GM18868 (cell line): ENCODE measurements around the gene SRBD1.
A peak's percentile ranks its signal among the peaks of the same experiment; 100 is the strongest.

Experiments used
- ATAC-seq: cut with Tn5 transposase; IDR thresholded peaks from one replicate; pipeline ENCODE4 v1.9.1; 2021; ENCODE audit warnings: mild to moderate bottlenecking, moderate library complexity; ENCODE audit not compliant: unreplicated experiment

SRBD1 gene, protein sequence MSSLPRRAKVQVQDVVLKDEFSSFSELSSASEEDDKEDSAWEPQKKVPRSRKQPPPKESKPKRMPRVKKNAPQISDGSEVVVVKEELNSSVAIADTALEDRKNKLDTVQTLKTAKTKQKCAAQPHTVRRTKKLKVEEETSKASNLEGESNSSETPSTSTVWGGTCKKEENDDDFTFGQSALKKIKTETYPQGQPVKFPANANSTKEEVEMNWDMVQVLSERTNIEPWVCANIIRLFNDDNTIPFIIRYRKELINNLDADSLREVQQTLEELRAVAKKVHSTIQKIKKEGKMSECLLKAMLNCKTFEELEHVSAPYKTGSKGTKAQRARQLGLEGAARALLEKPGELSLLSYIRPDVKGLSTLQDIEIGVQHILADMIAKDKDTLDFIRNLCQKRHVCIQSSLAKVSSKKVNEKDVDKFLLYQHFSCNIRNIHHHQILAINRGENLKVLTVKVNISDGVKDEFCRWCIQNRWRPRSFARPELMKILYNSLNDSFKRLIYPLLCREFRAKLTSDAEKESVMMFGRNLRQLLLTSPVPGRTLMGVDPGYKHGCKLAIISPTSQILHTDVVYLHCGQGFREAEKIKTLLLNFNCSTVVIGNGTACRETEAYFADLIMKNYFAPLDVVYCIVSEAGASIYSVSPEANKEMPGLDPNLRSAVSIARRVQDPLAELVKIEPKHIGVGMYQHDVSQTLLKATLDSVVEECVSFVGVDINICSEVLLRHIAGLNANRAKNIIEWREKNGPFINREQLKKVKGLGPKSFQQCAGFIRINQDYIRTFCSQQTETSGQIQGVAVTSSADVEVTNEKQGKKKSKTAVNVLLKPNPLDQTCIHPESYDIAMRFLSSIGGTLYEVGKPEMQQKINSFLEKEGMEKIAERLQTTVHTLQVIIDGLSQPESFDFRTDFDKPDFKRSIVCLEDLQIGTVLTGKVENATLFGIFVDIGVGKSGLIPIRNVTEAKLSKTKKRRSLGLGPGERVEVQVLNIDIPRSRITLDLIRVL

DNA sequence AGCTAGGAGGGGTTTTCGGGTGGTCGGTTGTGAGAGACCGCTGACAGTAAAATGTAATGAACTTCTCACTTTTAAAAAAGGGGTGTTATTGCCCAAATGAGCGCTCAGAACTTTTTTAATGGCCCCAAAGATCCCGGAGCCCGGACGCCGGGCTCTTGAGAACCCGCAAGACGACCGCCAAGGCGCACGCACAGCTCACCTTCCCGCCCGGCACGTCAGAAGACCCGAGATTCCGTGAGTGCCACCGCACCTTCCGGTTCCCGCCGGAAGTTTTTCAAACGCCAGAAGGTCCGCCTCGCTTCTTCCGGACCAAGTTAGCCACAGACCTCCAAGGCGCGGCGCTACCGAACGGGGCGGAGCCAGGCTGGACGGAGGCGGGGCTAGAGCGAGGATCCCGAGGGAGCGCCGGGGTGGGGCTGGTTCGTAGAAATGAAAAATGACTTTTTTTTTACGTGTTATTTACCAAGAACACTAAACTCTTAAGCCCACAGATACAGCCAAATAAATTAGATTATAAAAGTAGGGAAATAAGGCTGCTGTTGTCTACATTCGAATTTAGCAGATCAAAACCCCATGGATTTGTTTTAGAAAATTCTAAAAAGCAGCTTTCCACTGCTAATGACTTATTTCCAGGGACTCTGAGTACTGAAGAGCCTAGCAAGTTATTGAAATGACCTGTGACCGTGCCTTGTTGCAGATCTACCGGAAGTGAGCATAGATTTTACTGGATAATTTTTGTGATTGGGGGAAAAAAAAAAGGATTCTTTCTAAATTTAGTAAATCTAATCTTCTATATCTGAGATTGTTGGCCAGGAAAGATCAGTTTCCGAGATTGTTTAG is at the start of gene SRBD1:
Gene SRBD1 (minus strand): TSS at position 248 of the 840 bp plus-strand sequence. CDS start 5,826 bp downstream, outside the sequence.
- ATAC-seq, result peak; percentile 90

DNA sequence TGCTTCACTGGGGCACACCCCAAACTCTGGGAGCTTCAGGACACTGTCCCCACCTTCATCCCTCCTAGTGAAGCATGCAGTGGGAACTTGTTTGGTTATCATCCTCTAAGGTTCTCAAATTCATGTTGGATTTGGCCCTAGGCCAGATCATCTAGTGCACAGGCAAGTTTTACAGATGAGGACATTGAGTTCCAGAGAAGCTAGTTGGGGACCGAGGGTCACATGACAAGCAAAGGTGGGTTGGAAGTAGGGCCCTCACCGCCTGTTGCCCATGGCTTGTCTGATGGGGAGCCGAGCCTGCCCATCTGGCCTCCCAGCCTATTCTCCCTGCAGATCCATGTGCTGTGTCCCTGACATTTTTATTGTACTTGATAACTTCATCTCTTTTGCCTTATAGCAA is 43.2 kb upstream of the SRBD1 start:
- no peak for ATAC-seq

DNA sequence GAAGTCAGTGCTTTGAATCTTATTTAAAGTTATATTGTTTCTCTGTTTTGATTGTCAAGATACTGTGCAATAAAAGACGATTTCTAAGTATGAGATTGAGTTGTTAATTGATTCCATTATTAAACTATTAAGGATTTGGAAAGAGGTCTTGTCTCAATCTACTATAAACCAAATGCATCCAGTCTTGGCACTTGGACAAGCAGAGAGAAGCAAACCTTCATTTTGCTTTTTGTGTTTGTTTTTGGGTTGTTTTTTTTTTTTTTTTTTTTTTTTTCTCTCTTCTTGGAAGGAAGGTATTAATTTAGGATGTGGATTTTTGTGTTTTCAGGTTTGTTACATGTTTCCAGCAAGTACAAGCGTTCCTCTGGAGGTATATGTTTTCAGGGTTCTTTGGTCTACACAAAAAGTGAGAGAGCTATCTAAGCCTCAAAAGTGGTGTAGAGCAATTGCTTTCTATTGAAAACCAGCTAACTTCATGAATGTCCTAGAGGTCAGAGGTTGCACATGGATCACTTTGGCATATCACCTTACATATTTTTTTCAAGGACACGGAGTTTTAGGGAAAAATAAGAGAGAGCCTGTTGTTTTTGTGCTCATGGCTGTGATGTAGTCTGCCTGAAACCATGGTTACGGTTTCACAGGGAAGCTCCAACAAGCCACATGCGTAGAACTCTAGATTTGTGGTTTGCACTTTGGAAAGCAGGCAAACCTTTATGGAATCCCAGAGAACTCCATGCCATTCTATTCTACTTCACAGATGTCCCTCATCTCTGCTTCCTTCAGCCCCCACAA is 42.3 kb upstream of the SRBD1 start:
- no peak for ATAC-seq

DNA sequence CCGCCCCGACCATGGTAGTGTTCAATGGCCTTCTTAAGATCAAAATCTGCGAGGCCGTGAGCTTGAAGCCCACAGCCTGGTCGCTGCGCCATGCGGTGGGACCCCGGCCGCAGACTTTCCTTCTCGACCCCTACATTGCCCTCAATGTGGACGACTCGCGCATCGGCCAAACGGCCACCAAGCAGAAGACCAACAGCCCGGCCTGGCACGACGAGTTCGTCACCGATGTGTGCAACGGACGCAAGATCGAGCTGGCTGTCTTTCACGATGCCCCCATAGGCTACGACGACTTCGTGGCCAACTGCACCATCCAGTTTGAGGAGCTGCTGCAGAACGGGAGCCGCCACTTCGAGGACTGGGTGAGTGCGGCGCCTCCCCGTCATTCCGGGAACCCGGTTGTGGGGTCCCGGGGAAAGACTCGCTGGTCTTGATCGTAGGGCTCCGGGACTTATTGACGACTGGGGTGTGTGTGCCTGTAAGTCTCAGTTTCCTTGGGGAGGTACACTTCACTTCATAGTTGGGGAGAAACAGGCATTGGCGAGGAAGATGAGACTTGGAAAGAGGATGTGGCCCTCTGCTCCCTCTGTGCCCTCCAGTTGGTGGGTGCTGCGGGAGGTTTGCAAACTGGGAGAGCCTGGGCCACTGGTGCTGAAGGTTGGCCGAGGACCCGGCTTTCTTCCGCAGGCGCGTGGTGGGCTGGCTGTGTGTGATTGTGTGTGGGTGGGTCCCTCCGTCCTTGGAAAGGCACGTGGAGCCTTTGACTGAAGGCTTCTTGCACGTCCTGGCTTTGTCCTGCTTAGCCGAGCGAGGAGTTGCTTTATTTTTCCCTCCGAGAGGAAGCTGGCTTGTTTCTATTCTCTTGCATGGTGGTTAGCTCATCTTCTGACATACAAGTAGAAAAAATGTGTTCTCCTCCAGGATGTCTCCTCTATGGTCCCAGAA is 41.3 kb upstream of the SRBD1 start:
- no peak for ATAC-seq

DNA sequence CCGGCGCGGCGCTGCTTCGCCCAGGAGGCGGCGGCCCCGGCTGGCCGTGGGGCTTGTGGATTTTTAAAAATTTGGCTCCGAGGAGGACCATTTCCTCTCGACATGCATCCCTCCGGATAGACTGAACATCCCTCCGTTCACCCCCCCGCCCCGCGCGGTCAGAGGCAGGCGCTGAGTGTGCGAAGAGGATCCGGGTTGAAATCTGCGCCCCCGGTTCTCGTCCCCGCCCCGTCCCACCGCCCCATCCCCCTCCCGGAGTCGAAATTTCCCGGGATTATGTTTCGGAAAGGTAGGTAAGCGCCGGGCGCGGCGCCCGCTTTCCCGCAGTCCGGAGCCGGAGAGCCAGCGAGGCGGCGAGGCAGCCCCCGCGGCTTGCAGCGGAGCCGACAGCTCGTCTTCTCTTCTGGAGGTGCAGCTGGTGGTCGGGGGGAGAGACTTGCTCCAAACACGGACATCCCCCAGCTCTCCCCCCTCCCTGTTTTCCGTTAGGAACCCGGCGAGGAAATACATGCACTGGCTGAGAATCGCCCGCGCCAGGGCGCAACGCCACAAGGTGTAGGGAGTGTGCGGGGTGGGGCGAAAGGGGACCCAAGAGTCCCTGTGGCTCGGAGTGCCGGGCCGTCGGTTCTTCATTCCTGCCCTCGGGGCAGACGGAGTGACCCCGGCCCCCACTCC is 40.5 kb upstream of the SRBD1 start, which contains the start of gene PRKCE:
Gene PRKCE (plus strand): TSS at position 261 of the 675 bp plus-strand sequence.
- ATAC-seq, result peak; percentile 8

DNA sequence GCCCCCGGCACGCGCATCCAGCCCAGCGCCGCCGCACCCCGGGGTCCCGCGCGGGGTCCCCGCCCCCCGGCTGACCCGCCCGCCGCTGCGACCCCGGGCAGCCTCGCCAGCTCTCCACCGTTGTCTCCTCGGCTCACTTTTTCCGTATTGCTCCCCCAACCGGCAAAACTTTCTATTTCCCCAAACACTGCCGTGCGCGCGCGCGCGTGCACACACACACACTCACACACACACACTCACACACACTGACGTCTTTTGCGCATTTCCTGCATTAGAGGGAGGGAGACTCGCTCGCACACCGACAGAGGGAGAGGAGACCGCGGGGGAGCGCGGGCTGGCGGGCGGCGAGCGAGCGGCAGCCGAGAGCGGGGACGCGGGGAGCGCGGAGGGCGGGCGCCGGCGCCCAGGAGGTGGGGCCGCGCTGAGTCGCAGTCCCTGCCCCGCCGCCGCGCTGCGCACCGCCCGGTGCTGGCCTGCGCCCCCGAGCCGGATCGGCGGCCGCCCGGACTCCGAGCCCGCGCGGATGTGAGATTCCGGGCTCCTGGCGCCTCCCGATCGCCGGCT is 39.9 kb upstream of the SRBD1 start:
- ATAC-seq, result peak; percentile 78

DNA sequence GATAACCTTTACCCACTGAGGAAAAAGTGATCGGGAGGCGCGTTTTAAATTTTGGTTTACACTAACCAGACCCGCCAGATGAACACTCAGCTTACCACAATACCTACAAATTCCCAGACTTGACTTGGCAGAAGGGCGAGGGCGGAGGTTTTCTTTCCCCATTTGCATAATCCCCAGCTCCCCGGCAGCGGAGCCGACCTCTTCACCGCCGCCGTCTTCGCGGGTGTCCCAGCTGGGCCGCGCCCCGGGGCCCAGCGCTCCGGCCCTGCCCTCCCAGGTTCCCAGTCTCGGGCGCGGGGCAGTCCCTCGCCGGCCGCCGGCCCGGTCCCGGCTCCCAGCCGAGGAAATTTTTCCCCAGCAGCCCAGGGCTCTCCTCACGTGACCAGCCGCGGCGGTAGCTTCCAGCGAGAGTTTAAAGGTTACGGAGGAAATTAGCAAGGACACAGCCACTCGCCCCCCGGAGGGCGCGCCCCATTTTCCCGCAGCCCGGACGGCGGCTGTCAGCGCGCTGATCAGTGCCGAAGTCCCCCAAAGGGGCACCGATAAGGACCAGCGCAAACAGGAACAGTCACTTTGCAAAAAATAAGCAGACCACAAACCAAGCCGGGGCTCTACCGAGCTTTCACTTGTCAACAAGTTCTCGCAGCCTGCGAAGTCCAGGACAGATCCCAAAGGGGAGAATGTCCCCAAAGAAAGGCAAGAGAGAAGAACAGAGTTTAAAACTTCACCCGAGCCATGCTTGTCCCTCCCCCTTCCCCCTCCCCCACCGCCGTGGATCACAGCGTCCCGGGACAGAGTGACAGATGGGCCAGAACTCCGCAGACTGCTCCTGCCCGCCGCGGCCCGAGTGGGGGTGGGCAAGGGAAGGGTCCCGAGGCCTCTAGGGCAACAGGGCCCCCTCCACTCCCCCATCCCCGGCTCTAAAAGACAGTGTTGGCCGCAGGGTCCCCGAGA is 39.1 kb upstream of the SRBD1 start:
- ATAC-seq, result peak; percentile 24

DNA sequence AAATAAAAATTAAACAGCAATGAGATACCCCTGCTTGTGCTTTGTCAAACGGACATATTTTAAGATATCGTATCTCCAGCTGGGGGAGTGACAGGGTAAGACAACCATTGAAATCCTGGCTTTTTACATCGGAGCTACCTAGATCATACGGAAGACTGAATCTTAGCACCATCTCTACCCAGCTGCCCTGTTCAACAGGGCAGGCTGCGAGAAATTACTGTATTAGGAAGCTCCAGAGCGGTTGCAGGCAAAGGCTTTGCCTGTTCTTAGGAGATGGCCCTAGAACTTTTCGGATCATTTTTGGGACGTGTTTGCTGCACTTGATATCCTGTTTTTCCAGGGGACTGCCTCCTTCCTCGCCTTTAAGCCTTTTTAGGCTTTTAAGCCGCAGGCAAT is 38.4 kb upstream of the SRBD1 start:
- ATAC-seq, result no peak

DNA sequence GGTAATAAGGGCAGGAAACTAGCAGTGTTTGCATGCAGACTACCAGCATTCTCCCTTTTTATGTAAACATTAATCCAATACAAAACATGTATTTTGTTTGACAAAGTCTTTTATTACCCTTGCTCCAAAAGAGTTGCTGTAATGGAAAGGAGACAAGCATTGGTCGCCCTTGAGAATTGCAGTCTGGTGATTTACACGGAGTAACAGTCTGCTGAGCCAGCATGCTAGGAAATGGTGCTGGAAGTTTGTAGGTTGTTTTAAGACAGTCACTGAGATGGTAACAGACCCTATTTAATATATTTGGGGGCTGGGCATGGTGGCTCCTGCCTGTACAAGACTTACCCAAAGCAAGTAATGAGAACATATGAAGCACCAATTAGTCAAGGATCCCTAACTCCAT is 37.6 kb upstream of the SRBD1 start:
- ATAC-seq, result no peak

DNA sequence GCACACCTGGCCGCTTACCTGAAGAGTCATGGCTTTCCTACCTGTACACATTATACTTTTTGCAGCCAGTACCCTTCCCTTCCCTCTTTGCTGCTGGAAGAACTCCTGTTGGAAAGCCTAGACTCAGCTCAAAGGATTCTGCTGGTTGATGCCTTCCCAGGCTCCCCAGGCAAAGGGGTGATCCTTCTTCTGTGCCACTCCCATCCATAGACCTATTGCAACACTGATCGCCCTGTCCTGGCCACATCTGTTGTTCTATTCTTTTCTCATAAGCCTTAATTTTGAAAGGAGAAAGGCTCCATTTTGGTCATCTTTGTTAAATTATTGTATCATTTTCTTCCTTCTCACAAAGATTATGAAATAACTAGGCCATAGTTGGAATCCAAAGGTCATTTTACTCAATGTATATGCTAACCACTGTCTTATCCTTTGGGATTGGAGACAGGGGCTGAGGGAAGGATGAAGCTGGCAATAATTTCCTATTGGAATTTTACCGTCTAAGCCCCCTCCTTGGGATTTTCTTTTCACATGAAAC is 37.0 kb upstream of the SRBD1 start:
- no peak for ATAC-seq

DNA sequence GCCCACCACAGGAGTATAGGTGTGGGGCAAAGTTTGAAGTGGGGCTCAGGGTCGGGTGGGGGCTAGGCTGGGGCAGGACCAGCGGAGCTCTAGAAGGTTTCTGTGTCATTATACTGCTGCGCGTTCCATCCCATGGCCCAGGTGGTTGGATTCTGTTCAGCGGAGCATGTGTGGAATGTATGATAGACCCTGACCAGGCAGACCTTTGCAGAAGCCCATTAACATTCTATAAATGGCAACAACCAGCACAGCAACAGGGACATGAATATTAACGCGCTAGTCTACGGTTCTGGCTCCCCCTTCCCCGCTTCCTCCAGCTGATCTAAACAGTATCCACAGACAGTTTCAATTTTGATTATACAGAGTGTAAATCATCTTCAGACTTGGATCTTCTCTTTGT is 36.3 kb upstream of the SRBD1 start:
- ATAC-seq, result no peak

DNA sequence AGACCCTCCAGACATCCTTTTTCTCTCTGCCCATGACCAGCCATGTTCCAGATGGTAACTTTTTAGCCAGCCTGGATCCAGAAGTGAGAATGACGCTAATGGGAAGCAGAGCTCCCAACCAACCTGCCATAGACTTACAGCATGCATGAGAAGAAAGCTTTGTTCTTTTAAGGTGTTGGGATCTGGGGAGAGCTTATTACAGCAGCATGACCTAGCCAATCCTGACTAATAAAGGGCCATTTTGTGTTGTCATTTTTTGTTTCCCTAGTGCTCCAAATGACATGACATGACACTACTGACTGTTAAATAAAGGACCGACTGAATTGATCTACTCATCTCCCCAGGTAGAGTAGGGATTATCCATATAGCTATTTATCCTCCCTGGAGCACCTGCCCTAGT is 35.2 kb upstream of the SRBD1 start:
- ATAC-seq, result no peak

DNA sequence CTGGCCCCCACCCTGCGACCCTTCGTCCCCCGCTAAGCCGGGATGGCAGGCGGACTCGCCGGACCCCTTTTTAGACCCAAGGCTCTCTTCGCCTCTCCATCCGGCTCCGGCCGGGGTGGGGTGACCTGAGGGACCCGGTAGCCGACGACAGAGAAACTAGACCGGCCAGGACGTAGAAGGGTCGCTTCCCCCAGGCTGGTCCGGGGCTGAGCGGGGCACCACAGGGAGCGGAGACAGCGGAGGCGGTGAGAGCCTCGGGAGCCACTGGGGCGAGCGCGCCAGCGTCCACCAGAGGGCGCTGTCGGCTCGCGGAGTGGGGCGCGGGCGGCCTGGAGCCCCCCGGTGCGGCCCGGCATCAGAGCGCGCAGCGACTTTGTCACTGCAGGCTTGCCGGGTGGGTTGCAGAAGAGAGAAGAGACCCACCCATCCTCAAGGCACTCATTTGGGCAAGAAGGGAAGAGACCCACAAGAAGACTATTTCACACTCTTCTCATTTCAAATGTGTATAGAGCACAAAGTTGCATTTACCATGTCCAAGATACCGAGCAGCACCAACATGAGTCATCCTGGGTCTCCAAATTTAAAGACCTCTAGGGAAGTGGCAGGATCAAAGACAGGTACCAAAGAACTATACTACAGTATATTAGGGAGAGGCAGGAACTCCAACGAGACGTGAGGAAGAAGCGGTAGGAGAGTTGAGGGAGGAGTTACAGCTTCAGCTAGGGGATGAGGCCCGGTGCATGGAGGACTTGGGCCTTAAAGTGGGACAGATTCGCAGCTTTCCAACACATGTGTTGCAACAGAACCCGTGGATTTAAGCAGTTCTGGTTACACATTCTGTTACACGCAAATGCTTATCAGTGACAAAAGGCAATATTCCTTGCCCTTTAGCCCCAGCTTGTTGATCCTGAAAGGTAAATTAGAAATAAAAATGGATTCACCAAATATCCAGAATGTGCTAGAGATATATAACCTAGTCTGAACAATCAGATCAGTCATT is 32.8 kb upstream of the SRBD1 start:
- peak; percentile 88 for ATAC-seq

DNA sequence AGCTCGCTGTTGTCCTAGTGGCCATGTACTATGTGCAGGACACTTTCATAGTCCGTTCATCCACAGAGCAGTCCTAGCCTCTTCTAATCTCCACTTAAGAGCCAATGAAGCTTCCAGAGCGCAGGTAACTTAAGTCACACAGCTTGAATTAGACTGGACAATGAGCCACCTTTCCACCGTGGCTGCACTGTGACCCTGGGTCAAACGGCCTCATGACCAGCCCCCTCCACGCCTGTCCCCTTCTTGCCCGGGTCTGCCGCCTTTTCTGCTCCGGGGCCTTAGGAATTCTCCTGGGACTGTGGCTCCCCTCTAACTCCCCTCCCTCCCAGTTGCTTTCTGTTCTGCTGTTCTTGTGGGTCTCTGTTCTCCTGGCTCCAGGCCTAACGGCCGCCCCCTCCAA is 32.0 kb upstream of the SRBD1 start:
- ATAC-seq, result peak; percentile 16

DNA sequence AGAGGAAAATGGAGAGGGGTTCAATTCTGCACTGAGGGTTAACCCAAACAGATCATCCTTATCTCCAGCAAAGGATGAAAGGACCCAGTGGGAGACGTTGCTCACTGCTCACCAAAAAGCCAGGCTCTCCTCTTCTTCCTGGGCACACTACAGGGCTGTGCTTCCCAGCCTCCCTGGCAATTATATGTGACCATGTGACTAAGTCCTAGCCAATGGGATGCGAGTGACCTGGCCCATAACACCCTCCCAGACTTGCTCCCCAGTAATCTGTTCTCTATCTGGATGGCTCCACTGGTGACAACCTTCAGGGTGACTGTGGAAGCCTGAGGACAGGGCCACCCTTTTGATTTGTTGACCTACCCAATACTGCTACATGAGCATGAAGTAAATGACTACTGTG is 29.5 kb upstream of the SRBD1 start:
- no peak for ATAC-seq
